IMR-90 (cell line): Measurements from ENCODE around the gene MAP2K2. TPM values are rescaled to one million over a fixed set of nuclear protein-coding genes. Genes with fewer than 3 reads are reported as not detected.

Experiments
- ATAC-seq: fragments of 200-7000 bp; cut with Tn5 transposase; 2 replicates; pipeline ENCODE4 v1.9.1; 2020; ENCODE audit warnings: low read depth, mild to moderate bottlenecking, moderate library complexity
- BruUV-seq: library from RNA; stranded (reverse); fragments of 400-500 nt; replicated peaks from 2 replicates; lab custom pipeline; 2021; lab: Mats Ljungman, UMichigan
- CTCF ChIA-PET: fragments of 300-600 bp; formaldehyde crosslinking; extraction: SDS; loops from one replicate; lab custom pipeline; 2021; ENCODE audit warnings: antibody characterized with exemption; lab: Yijun Ruan, JAX
- POLR2A ChIA-PET: fragments of 300-600 bp; sonication (Branson Sonifier 250); formaldehyde crosslinking; loops from one replicate; lab custom pipeline; 2022; ENCODE audit warnings: antibody characterized with exemption; ENCODE audit not compliant: unreplicated experiment; lab: Charles Lee
- DNase-seq: peaks from one replicate; pipeline ENCODE4 v3.0.0; 2013
- H2AFZ ChIP-seq: replicated peaks from 2 replicates; pipeline ENCODE3; 2013; ENCODE audit warnings: low read length, mild to moderate bottlenecking; ENCODE audit not compliant: poor library complexity
- H2AK5ac ChIP-seq: 2 replicates; pipeline ENCODE4 v1.6.1; 2013; ENCODE audit warnings: low read depth, low read length, inconsistent platforms
- H2AK9ac ChIP-seq: replicated peaks from 2 replicates; pipeline ENCODE3; 2013; ENCODE audit warnings: mild to moderate bottlenecking, low read depth, low read length, moderate library complexity; ENCODE audit not compliant: poor library complexity
- H2BK120ac ChIP-seq: 2 replicates; pipeline ENCODE4 v1.6.1; 2013; ENCODE audit warnings: low read depth, low read length, inconsistent platforms
- H2BK15ac ChIP-seq: 3 replicates; pipeline ENCODE4 v1.6.1; 2013; ENCODE audit warnings: low read depth, low read length, inconsistent platforms
- H2BK20ac ChIP-seq: 2 replicates; pipeline ENCODE4 v1.6.1; 2013; ENCODE audit warnings: low read depth, mild to moderate bottlenecking, inconsistent platforms, low read length, moderate library complexity
- H2BK5ac ChIP-seq: 2 replicates; pipeline ENCODE4 v1.6.1; 2013; ENCODE audit warnings: mild to moderate bottlenecking, low read depth, low read length, inconsistent platforms; ENCODE audit not compliant: poor library complexity, severe bottlenecking
- H3K14ac ChIP-seq: replicated peaks from 2 replicates; pipeline ENCODE4 v1.6.1; 2013; ENCODE audit warnings: low read depth, low read length, inconsistent platforms
- H3K18ac ChIP-seq: 2 replicates; pipeline ENCODE4 v1.6.1; 2013; ENCODE audit warnings: low read depth, low read length, control low read depth
- H3K23ac ChIP-seq: 2 replicates; pipeline ENCODE4 v1.6.1; 2013; ENCODE audit warnings: low read depth, low read length, inconsistent platforms
- H3K27ac ChIP-seq: 2 replicates; pipeline ENCODE4 v1.5.1; 2013; ENCODE audit warnings: mild to moderate bottlenecking, control low read depth, low read length; ENCODE audit not compliant: insufficient read depth
- H3K27me3 ChIP-seq: 2 replicates; pipeline ENCODE4 v1.6.1; 2013; ENCODE audit warnings: low read length; ENCODE audit not compliant: control insufficient read depth, insufficient read depth
- H3K36me3 ChIP-seq: 2 replicates; pipeline ENCODE4 v1.6.1; 2013; ENCODE audit warnings: low read length, mixed read lengths; ENCODE audit not compliant: control insufficient read depth, insufficient read depth
- H3K4ac ChIP-seq: 2 replicates; pipeline ENCODE4 v1.6.1; 2013; ENCODE audit warnings: low read depth, low read length, inconsistent platforms
- H3K4me1 ChIP-seq: 2 replicates; pipeline ENCODE4 v1.6.1; 2013; ENCODE audit warnings: low read length, mixed read lengths; ENCODE audit not compliant: control insufficient read depth, insufficient read depth
- H3K4me2 ChIP-seq: 2 replicates; pipeline ENCODE4 v1.6.1; 2013; ENCODE audit warnings: low read depth, mild to moderate bottlenecking, control low read depth, low read length, moderate library complexity
- H3K4me3 ChIP-seq: 2 replicates; pipeline ENCODE4 v1.5.1; 2013; ENCODE audit warnings: low read depth, mild to moderate bottlenecking, control low read depth, low read length, moderate library complexity; ENCODE audit not compliant: insufficient read depth
- H3K56ac ChIP-seq: 2 replicates; pipeline ENCODE4 v1.6.1; 2013; ENCODE audit warnings: low read length, inconsistent platforms; ENCODE audit not compliant: insufficient read depth; ENCODE audit errors: extremely low read depth
- H3K79me1 ChIP-seq, 2 experiments: 2 replicates each; pipeline ENCODE4 v1.6.1; 2013; ENCODE audit warnings: low read length in 2 of 2, inconsistent platforms in 1 of 2, low read depth in 1 of 2
- H3K9ac ChIP-seq: 2 replicates; pipeline ENCODE4 v1.6.1; 2013; ENCODE audit warnings: low read depth, low read length, control low read depth
- H3K9me1 ChIP-seq: 2 replicates; pipeline ENCODE4 v1.6.1; 2013; ENCODE audit warnings: low read length, inconsistent platforms; ENCODE audit not compliant: insufficient read depth
- H3K9me3 ChIP-seq: 2 replicates; pipeline ENCODE4 v1.6.1; 2013; ENCODE audit warnings: low read length; ENCODE audit not compliant: control insufficient read depth, insufficient read depth
- H4K20me1 ChIP-seq: 2 replicates; pipeline ENCODE4 v1.6.1; 2013; ENCODE audit warnings: low read length, inconsistent platforms; ENCODE audit not compliant: insufficient read depth
- H4K5ac ChIP-seq: 2 replicates; pipeline ENCODE4 v1.6.1; 2013; ENCODE audit warnings: mild to moderate bottlenecking, low read depth, low read length, control low read depth
- H4K8ac ChIP-seq, 2 experiments: 2 replicates each; pipeline ENCODE4 v1.6.1; 2013; ENCODE audit warnings: low read depth in 2 of 2, low read length in 2 of 2, control low read depth in 1 of 2, inconsistent platforms in 1 of 2
- H4K91ac ChIP-seq: 2 replicates; pipeline ENCODE4 v1.6.1; 2013; ENCODE audit warnings: low read depth, low read length, inconsistent platforms; ENCODE audit not compliant: insufficient read depth
- BHLHE40 ChIP-seq: fragments of 150-350 bp; IDR thresholded peaks from 2 replicates; pipeline ENCODE4 v1.6.1; 2016; ENCODE audit warnings: mild to moderate bottlenecking, low read depth, low read length
- CEBPB ChIP-seq: IDR thresholded peaks from 2 replicates; pipeline ENCODE4 v1.6.1; 2012; ENCODE audit warnings: low read depth, low read length, improper control_type of control experiment
- CHD1 ChIP-seq: IDR thresholded peaks from 2 replicates; pipeline ENCODE4 v1.6.1; 2012; ENCODE audit warnings: low read depth, low read length, improper control_type of control experiment
- CTCF ChIP-seq: conservative IDR thresholded peaks from 2 replicates; pipeline ENCODE4 v1.5.1; 2012; ENCODE audit warnings: mild to moderate bottlenecking, low read depth, low read length, improper control_type of control experiment
- ELK1 ChIP-seq: fragments of 150-350 bp; IDR thresholded peaks from 2 replicates; pipeline ENCODE4 v1.6.1; 2016; ENCODE audit warnings: low read depth, mild to moderate bottlenecking, low read length, moderate library complexity, borderline replicate concordance
- FOS ChIP-seq: fragments of 150-350 bp; IDR thresholded peaks from 2 replicates; pipeline ENCODE4 v1.6.1; 2016; ENCODE audit warnings: low read depth, low read length
- MAFK ChIP-seq: IDR thresholded peaks from 2 replicates; pipeline ENCODE4 v1.6.1; 2012; ENCODE audit warnings: low read depth, low read length, improper control_type of control experiment
- MAZ ChIP-seq: IDR thresholded peaks from 2 replicates; pipeline ENCODE4 v1.6.1; 2012; ENCODE audit warnings: low read depth, mild to moderate bottlenecking, low read length, improper control_type of control experiment, moderate library complexity, borderline replicate concordance
- MXI1 ChIP-seq: IDR thresholded peaks from 2 replicates; pipeline ENCODE4 v1.6.1; 2012; ENCODE audit warnings: low read depth, mild to moderate bottlenecking, low read length, moderate library complexity, borderline replicate concordance
- NFE2L2 ChIP-seq: fragments of 150-350 bp; IDR thresholded peaks from 2 replicates; pipeline ENCODE4 v1.6.1; 2016; ENCODE audit warnings: low read depth, mild to moderate bottlenecking, low read length
- POLR2A ChIP-seq: IDR thresholded peaks from 2 replicates; pipeline ENCODE4 v1.6.1; 2012; ENCODE audit warnings: mild to moderate bottlenecking, low read depth, low read length
- RAD21 ChIP-seq: IDR thresholded peaks from 2 replicates; pipeline ENCODE4 v1.6.1; 2012; ENCODE audit warnings: low read length, improper control_type of control experiment
- RCOR1 ChIP-seq: IDR thresholded peaks from 2 replicates; pipeline ENCODE4 v1.6.1; 2012; ENCODE audit warnings: mild to moderate bottlenecking, low read length, improper control_type of control experiment; ENCODE audit not compliant: insufficient replicate concordance
- RFX5 ChIP-seq: IDR thresholded peaks from 2 replicates; pipeline ENCODE4 v1.8.0; 2012; ENCODE audit warnings: low read depth, mild to moderate bottlenecking, low read length, moderate library complexity
- SMC3 ChIP-seq: fragments of 150-350 bp; IDR thresholded peaks from 2 replicates; pipeline ENCODE4 v1.6.1; 2016; ENCODE audit warnings: low read depth, mild to moderate bottlenecking, antibody characterized with exemption, low read length, moderate library complexity
- USF2 ChIP-seq: fragments of 150-350 bp; IDR thresholded peaks from 2 replicates; pipeline ENCODE4 v1.6.1; 2017; ENCODE audit warnings: mild to moderate bottlenecking, antibody characterized with exemption, low read length, low read depth
- WGBS, 2 experiments: methylation state at CpG; one replicate each; pipeline versions ENCODE4 v1.1.5 to v1.1.7; 2013; ENCODE audit warnings: missing lambda C conversion rate in 2 of 2; ENCODE audit not compliant: insufficient read length in 1 of 2; ENCODE audit errors: extremely low coverage in 2 of 2; 5-methylcytosine and 5-hydroxymethylcytosine counted together
- dilution Hi-C: fragments of 300-500 bp; cut with HindIII; formaldehyde crosslinking; loops from one replicate; pipeline ENCODE4 v1.14.3; 2018; ENCODE audit warnings: low sequenced_read_pairs; ENCODE audit not compliant: unreplicated experiment
- in situ Hi-C: fragments of 300-500 bp; cut with MboI; formaldehyde crosslinking; loops from 3 replicates; pipeline ENCODE4 v1.14.3; 2019; ENCODE audit warnings: low sequenced_read_pairs, inconsistent platforms, mixed read lengths
- intact Hi-C: fragments of 100-400 bp; cut with micrococcal nuclease; formaldehyde crosslinking; loops from 2 replicates; pipeline ENCODE4 v1.10.0; 2022
- polyA plus RNA-seq, 3 experiments: library from polyadenylated mRNA; depleted of rRNA; stranded (reverse); fragments of >200 nt; gene quantifications; 2 replicates each; pipeline ENCODE4 v1.2.3, GENCODE V29; 2012; ENCODE audit warnings: low replicate concordance in 1 of 3
- total RNA-seq: library from RNA; depleted of rRNA; stranded (reverse); fragments of >200 nt; gene quantifications from 2 replicates; pipeline ENCODE4 v1.2.3, GENCODE V29; 2012

MAP2K2 gene
- total and polyA plus RNA-seq, 2 of the 4 experiments (the other 2 are of a cell fraction), result 115 to 151 TPM

GRCh38 chr19:4098493-4098892 is 25.4 kb downstream of the MAP2K2 start:
- POLR2A ChIA-PET, result no interaction called here
- no peak overlapping the region for H3K4me3 ChIP-seq
- intact Hi-C loops, result no loop called here

More at GRCh38 chr19:4098493-4098892, 25.4 kb downstream of the MAP2K2 start:
- CTCF ChIA-PET, result no interaction called here
- no peak overlapping the region for H3K9ac ChIP-seq
- no peak overlapping the region for H4K5ac ChIP-seq
- no peak overlapping the region for H3K18ac ChIP-seq
- TF ChIP-seq RAD21 (no peak), RCOR1 (no peak), CHD1 (no peak), MAFK (no peak), SMC3 (no peak), CTCF (no peak), FOS (no peak), ELK1 (no peak), CEBPB (no peak), POLR2A (no peak), MXI1 (no peak), RFX5 (no peak), BHLHE40 (no peak), MAZ (no peak), USF2 (no peak), NFE2L2 (no peak)
- no peak overlapping the region for H2BK5ac ChIP-seq
- ATAC-seq, result no peak
- no peak overlapping the region for H2BK120ac ChIP-seq
- WGBS, 2 experiments, result 82% methylated on average over 10 of the region's 18 CpGs; no CpG with 5 or more reads in 1 of the 2 experiments
- BruUV-seq, result no TSS peak
- no peak overlapping the region for H2AK9ac ChIP-seq
- H4K91ac ChIP-seq, result no peak overlapping the region
- H3K79me1 ChIP-seq, result peaks cover 0 to 10% of the 10 kb centered on the region in 2 experiments; a peak in 2 of 4 replicates
- no peak overlapping the region for H2AFZ ChIP-seq
- no peak overlapping the region for H3K27ac ChIP-seq
- dilution Hi-C loops (no loop called here), in situ Hi-C loops (no loop called here)
- no peaks in the 10 kb centered on the region for H3K27me3 ChIP-seq
- no peak overlapping the region for H3K4me2 ChIP-seq
- H2BK20ac ChIP-seq, result no peak overlapping the region
- H3K9me3 ChIP-seq, result no peaks in the 10 kb centered on the region
- no peak for DNase-seq
- H3K9me1 ChIP-seq, result no peaks in the 10 kb centered on the region
- H2BK15ac ChIP-seq, result no peak overlapping the region
- no peak overlapping the region for H3K56ac ChIP-seq
- no peaks in the 10 kb centered on the region; the same call in none of the 2 replicates for H4K20me1 ChIP-seq
- H3K4me1 ChIP-seq, result no peaks in the 10 kb centered on the region
- no peak overlapping the region for H2AK5ac ChIP-seq
- peaks cover 75% of the 10 kb centered on the region for H3K36me3 ChIP-seq
- no peak overlapping the region for H3K4ac ChIP-seq
- no peak overlapping the region for H3K14ac ChIP-seq
- no peak overlapping the region for H3K23ac ChIP-seq
- no peak overlapping the region for H4K8ac ChIP-seq
